Measurements from ENCODE around the gene COMMD4.

Gene COMMD4

DNA sequence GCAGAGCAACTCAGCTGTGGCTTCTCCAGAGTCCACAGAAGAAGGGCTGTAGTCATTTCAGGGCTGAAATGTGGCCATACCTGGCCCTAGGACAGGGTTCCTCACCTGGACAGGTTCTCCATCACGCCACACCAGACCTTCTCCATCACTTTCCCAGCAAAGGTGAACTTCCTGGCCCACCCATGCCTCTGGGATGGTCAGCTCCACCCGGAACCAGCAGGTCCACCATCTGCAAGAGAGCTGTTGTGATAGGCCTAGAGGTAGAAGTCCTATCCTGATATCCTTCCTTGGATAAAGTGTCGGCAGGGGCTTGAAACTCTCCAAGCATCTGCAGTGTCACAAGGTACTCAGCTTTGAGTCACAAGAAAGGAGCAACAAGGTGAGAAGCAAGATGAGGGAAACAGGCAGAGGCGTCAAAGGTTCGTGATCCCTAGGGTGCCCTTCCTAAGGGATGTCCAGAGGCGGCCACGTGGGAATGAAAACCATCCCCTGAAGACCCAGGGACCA lies 31.6 kb downstream of the COMMD4 start:
- TF ChIP-seq, protein P1, sequence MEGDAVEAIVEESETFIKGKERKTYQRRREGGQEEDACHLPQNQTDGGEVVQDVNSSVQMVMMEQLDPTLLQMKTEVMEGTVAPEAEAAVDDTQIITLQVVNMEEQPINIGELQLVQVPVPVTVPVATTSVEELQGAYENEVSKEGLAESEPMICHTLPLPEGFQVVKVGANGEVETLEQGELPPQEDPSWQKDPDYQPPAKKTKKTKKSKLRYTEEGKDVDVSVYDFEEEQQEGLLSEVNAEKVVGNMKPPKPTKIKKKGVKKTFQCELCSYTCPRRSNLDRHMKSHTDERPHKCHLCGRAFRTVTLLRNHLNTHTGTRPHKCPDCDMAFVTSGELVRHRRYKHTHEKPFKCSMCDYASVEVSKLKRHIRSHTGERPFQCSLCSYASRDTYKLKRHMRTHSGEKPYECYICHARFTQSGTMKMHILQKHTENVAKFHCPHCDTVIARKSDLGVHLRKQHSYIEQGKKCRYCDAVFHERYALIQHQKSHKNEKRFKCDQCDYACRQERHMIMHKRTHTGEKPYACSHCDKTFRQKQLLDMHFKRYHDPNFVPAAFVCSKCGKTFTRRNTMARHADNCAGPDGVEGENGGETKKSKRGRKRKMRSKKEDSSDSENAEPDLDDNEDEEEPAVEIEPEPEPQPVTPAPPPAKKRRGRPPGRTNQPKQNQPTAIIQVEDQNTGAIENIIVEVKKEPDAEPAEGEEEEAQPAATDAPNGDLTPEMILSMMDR (IDR thresholded peaks at IDR 0.05; ENCODE audit: low read depth, low read length) = no peak
- DNase-seq (ENCODE audit: extremely low read depth, low read depth) = no peak

DNA sequence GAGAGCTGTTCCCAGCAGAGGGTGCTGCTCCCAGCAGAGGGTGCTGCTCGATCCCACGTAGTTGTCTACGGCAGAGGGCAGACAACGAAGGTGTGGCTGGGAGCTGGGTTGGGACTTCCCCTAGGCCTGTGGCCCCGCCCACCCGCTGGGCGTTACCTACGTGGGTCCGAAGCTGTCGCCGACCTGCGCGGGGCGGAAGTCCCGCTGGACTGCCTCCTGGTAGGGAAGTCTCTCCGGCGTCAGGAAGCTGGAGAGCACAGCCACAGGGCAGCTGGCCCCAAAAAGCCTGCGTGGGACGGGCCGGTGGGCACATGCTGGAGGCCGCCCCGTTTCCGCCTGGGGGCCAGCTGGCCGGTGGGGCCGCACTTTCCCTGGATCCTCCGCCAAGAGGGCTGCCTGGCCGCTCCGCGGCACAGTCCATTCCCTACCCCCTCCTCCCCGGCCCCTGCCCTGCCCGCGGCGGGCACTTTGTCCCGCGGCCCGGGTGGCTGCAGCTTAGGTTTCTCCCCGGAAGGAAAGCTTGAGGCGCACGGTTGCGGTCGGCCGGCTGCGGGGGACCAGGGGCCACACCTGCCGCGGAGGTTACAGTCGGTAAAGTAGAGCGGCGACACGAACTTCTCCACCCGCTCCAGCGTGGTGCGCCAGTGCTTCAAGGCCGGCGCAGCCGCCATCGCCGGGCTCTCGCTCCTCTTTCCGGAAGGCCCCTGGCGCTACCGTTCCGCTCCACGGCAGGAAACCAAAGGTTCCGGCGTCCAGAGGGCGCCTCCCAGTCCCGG lies 32.2 kb downstream of the COMMD4 start, which contains the start of gene MAN2C1:
TSS of gene MAN2C1 (minus strand) at position 695 of the 776 bp plus-strand sequence. CDS start at position 671, 24 bp downstream.
- TF ChIP-seq, protein P1 (IDR thresholded peaks at IDR 0.05; ENCODE audit: low read depth, low read length) = peak; percentile 67
- DNase-seq (ENCODE audit: extremely low read depth, low read depth) = peak; percentile 75

DNA sequence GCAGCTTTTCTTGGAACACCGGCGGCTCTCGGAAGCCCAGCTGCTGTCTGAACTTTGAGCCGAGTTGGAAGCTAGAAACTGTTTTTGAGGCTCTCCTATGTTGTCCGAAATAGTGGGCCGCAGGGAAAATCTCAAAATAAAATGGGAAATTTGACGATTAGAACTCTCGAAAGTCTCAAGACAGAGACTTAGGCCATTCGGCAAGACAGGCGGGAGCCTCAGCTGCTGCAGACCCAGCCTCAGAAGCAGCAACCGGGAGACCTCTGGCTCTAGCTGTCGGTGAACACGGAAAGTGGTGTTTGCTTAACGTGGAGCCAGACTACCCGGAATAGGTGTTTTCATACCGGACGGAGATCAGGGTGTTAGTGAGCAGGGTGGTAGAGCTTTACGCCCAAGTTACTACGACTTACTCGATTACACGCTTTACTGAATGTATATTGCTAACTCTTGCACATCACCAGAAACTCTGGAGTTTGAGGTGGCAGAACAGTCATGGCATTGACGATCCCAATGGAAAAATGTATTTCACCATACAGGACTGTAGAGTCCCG lies 32.9 kb downstream of the COMMD4 start:
- no peak for DNase-seq (ENCODE audit: extremely low read depth, low read depth)
- TF ChIP-seq, protein P1 (IDR thresholded peaks at IDR 0.05; ENCODE audit: low read depth, low read length) = no peak

DNA sequence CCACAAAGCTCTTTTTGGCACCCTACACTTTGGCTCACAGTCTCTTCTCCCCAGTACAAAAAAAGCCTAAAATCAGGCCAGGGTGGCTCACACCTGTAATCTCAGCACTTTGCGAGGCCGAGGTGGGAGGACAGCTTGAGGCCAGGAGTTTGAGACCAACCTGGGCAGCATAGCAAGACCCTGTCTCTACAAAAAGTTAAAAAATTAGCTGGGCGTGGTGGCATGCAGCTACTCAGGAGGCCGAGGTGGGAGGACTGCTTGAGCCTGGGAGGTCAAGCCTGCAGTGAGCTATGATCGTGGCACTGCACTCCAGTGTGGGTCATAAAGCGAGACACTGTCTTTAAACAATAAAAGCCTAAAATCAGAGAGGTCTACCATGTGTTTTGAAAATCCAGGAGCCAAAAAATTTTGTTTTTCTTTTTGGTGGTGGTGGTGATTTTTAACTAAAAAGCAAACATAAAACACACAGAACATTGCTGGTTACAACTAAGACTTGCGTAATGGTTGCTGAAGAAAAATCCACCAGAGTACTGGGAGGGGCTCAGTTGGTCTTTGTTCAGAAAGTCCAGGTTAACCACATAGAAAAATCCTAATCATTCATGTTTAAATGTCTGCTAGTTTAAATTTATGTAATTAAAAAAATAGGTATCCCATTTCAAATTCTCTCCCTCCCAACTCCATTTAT lies 34.2 kb downstream of the COMMD4 start:
- TF ChIP-seq, protein P1 (IDR thresholded peaks at IDR 0.05; ENCODE audit: low read depth, low read length) = no peak
- DNase-seq (ENCODE audit: extremely low read depth, low read depth) = no peak

- no peak for DNase-seq (ENCODE audit: extremely low read depth, low read depth)
- TF ChIP-seq, protein P1 (IDR thresholded peaks at IDR 0.05; ENCODE audit: low read depth, low read length) = no peak
Measured at GRCh38 chr15:75371486-75371885, 35.6 kb downstream of the COMMD4 start.

- DNase-seq (ENCODE audit: extremely low read depth, low read depth) = no peak
- TF ChIP-seq, protein P1 (IDR thresholded peaks at IDR 0.05; ENCODE audit: low read depth, low read length) = no peak
Measured at GRCh38 chr15:75371901-75372688, 36.2 kb downstream of the COMMD4 start.
